Ovary (tissue), 9 donors: ENCODE data around the gene APC. TPM values are rescaled to one million over a fixed set of nuclear protein-coding genes. Genes with fewer than 3 reads are reported as not detected.

Source experiments
- DNase-seq, 5 donors: peaks; one replicate each; pipeline ENCODE4 v3.0.0-alpha.2; 2019 to 2020
- H3K27ac ChIP-seq, 2 donors: fragments of 200-600 bp; one replicate each; pipeline versions ENCODE4 v1.5.1 to v1.8.0; 2019 to 2022
- H3K27me3 ChIP-seq: fragments of 200-600 bp; one replicate; pipeline ENCODE4 v1.8.0; 2022
- H3K36me3 ChIP-seq: fragments of 200-600 bp; sonication (generic); one replicate; pipeline ENCODE4 v1.5.1; 2019
- H3K4me1 ChIP-seq: one replicate; pipeline ENCODE4 v1.8.1; 2013; ENCODE audit warnings: mild to moderate bottlenecking, moderate library complexity; ENCODE audit not compliant: insufficient read depth
- H3K4me3 ChIP-seq: fragments of 200-600 bp; sonication (generic); one replicate; pipeline ENCODE4 v1.5.1; 2017
- H3K9me3 ChIP-seq, 2 donors: fragments of 200-600 bp in 1 of 2; sonication (generic) in 1 of 2; one replicate each; pipeline versions ENCODE4 v1.5.1 to v1.8.1; 2013 to 2019; ENCODE audit warnings: mild to moderate bottlenecking in 1 of 2, moderate library complexity in 1 of 2
- CTCF ChIP-seq, 3 donors: fragments of 450-650 bp in 2 of 3; fragments of 200-600 bp in 1 of 3; IDR thresholded peaks; one replicate each; pipeline versions ENCODE4 v1.5.1 to v1.8.0; 2016 to 2022; ENCODE audit warnings: antibody characterized with exemption in 3 of 3, mild to moderate bottlenecking in 1 of 3
- EP300 ChIP-seq: sonication (generic); formaldehyde crosslinking; IDR thresholded peaks from one replicate; pipeline ENCODE4 v1.6.1; 2017; ENCODE audit warnings: antibody characterized with exemption
- POLR2A ChIP-seq: fragments of 450-650 bp; IDR thresholded peaks from one replicate; pipeline ENCODE4 v1.6.1; 2017; ENCODE audit warnings: antibody characterized with exemption, mild to moderate bottlenecking, moderate library complexity
- WGBS, 3 donors: extraction: QIAGEN DNeasy Blood & Tissue Kit in 1 of 3; methylation state at CpG; one replicate each; pipeline versions ENCODE4 v1.1.5 to v1.1.7; 2013 to 2017; 5-methylcytosine and 5-hydroxymethylcytosine counted together
- intact Hi-C, 4 donors: fragments of 100-400 bp; cut with DNase I; formaldehyde crosslinking; loops; one replicate each; pipeline versions ENCODE4 v1.11.0 to v1.15.1; 2022 to 2023
- polyA plus RNA-seq, 2 donors: library from polyadenylated mRNA; stranded (reverse); fragments of 200-250 nt in 1 of 2; fragments of 350-450 nt in 1 of 2; fragmentation: Illumina TruSeq in 1 of 2; extraction: RNeasy Lipid Tissue Mini Kit (QIAGEN cat#74804) in 1 of 2; gene quantifications; one replicate each; pipeline ENCODE4 v1.2.3, GENCODE V29; 2013 to 2014
- total RNA-seq, 7 donors: library from RNA; depleted of rRNA in 2 of 7; stranded (reverse); fragments of >200 nt in 2 of 7; fragmentation: NEBNext Ultra II Directional in 3 of 7; extraction: Animal tissue kit (Norgen Biotek cat#: 25700) in 3 of 7; gene quantifications; one replicate each; pipeline versions ENCODE4 v1.1.0 to v1.2.4, GENCODE V29; 2016 to 2023
- donor health status: DM: no; HTN: no; CAD: no; lungs with moderate emphysema.
- donor health status: DM: no; HTN: no; CAD: no.
- donor health status: Bipolar disorder and iron deficiency.
- donor health status: DM: yes; HTN: yes; CAD: no.
- donor health status: DM: no; HTN: no; CAD: no.
- donor health status: DM: yes; HTN: yes; CAD: no.

APC gene
- total and polyA plus RNA-seq, 9 donors = 5.1 to 44.6 (median 33.2) TPM

- no peak overlapping the region for H3K4me3 ChIP-seq
- H3K27me3 ChIP-seq = no peaks in the 10 kb centered on the region
- WGBS, 3 donors = 90 to 94% (median 92%) methylated on average over 7 of the region's 7 CpGs
- no peak for DNase-seq
- TF ChIP-seq POLR2A (no peak), CTCF (IDR thresholded peaks at IDR 0.05) (no peak), EP300 (no peak)
- intact Hi-C loops = loop anchor here in 3 of 4 donors (2.0 to 5.0 kb wide), 3 partner anchors 206 to 211 kb away; no protein-coding TSS in a partner anchor
- H3K36me3 ChIP-seq = no peaks in the 10 kb centered on the region
- no peaks in the 10 kb centered on the region for H3K9me3 ChIP-seq
- no peaks in the 10 kb centered on the region for H3K4me1 ChIP-seq
- H3K27ac ChIP-seq = no peak overlapping the region
Observed at GRCh38 chr5:112758676-112759075, 21.0 kb downstream of the APC start.

GRCh38 chr5:112762113-112762810, 24.6 kb downstream of the APC start:
- no peak for DNase-seq
- WGBS, 3 donors = 7 to 11% (median 8%) methylated on average over 1 of the region's 1 CpG
- no peak for TF ChIP-seq CTCF (IDR thresholded peaks at IDR 0.05)
- TF ChIP-seq EP300 = no peak
- TF ChIP-seq POLR2A = no peak
- Histone ChIP-seq H3K27ac (no peak overlapping the region), H3K36me3 (no peaks in the 10 kb centered on the region), H3K4me1 (no peaks in the 10 kb centered on the region), H3K9me3 (no peaks in the 10 kb centered on the region), H3K4me3 (no peak overlapping the region), H3K27me3 (no peaks in the 10 kb centered on the region)
- intact Hi-C loops = no loop called here

GRCh38 chr5:112763165-112763564, 25.5 kb downstream of the APC start:
- no peak for DNase-seq
- no peak overlapping the region for H3K4me3 ChIP-seq
- TF ChIP-seq CTCF (IDR thresholded peaks at IDR 0.05) (no peak), POLR2A (no peak), EP300 (no peak)
- H3K36me3 ChIP-seq = no peaks in the 10 kb centered on the region
- intact Hi-C loops = no loop called here
- H3K9me3 ChIP-seq = no peaks in the 10 kb centered on the region
- H3K27me3 ChIP-seq = no peaks in the 10 kb centered on the region
- H3K27ac ChIP-seq = no peak overlapping the region
- no peaks in the 10 kb centered on the region for H3K4me1 ChIP-seq
- WGBS, 3 donors = 95 to 97% (median 97%) methylated on average over 1 of the region's 1 CpG

- no peak for DNase-seq
- TF ChIP-seq POLR2A (no peak), CTCF (IDR thresholded peaks at IDR 0.05) (no peak), EP300 (no peak)
- Histone ChIP-seq H3K36me3 (no peaks in the 10 kb centered on the region), H3K27me3 (no peaks in the 10 kb centered on the region), H3K27ac (no peak overlapping the region), H3K9me3 (no peaks in the 10 kb centered on the region), H3K4me1 (no peaks in the 10 kb centered on the region), H3K4me3 (no peak overlapping the region)
- intact Hi-C loops = no loop called here
Observed at GRCh38 chr5:112772124-112772523, 34.4 kb downstream of the APC start.
